Heart right ventricle (tissue), 16 donors: Measurements from ENCODE around the gene KANSL1. TPM values are rescaled to one million over a fixed set of nuclear protein-coding genes. Genes with fewer than 3 reads are reported as not detected.
"Not testable (repeated sequence)": the region's sequence is repeated elsewhere in the genome, so short reads cannot be mapped to it uniquely, and the experiment has no call there.

Source experiments
- ATAC-seq, 8 donors: fragments of 200-7000 bp; cut with Tn5 transposase; one replicate each; pipeline ENCODE4 v1.9.1; 2020; ENCODE audit warnings: mild to moderate bottlenecking in 8 of 8, moderate library complexity in 8 of 8, moderate number of reproducible peaks in 1 of 8
- DNase-seq, 2 donors: peaks; one replicate each; pipeline ENCODE4 v3.0.0-alpha.2; 2020
- H3K27ac ChIP-seq, 10 donors: fragments of 200-600 bp; sonication (generic) in 2 of 10; one replicate each; pipeline versions ENCODE4 v1.5.0 to v1.8.0; 2020 to 2022; ENCODE audit warnings: mild to moderate bottlenecking in 3 of 10
- H3K27me3 ChIP-seq, 7 donors: fragments of 200-600 bp; one replicate each; pipeline ENCODE4 v1.8.0; 2021 to 2022; ENCODE audit warnings: mild to moderate bottlenecking in 2 of 7
- H3K36me3 ChIP-seq, 9 donors: fragments of 200-600 bp; sonication (generic) in 1 of 9; one replicate each; pipeline versions ENCODE4 v1.5.0 to v1.8.0; 2020 to 2022; ENCODE audit warnings: mild to moderate bottlenecking in 2 of 9
- H3K4me1 ChIP-seq, 9 donors: fragments of 200-600 bp; sonication (generic) in 1 of 9; one replicate each; pipeline versions ENCODE4 v1.5.0 to v1.8.0; 2020 to 2022; ENCODE audit warnings: mild to moderate bottlenecking in 4 of 9
- H3K4me3 ChIP-seq, 10 donors: fragments of 200-600 bp; sonication (generic) in 2 of 10; one replicate each; pipeline versions ENCODE4 v1.5.0 to v1.8.0; 2020 to 2022; ENCODE audit warnings: mild to moderate bottlenecking in 7 of 10, moderate library complexity in 2 of 10
- H3K9me3 ChIP-seq, 11 donors: fragments of 200-600 bp in 10 of 11; sonication (generic) in 2 of 11; one replicate each; pipeline versions ENCODE4 v1.5.0 to v1.8.0; 2013 to 2022; ENCODE audit warnings: mild to moderate bottlenecking in 2 of 11, control low read depth in 1 of 11, moderate library complexity in 1 of 11
- CTCF ChIP-seq, 9 donors: fragments of 200-600 bp; sonication (generic) in 2 of 9; IDR thresholded peaks; one replicate each; pipeline versions ENCODE4 v1.5.0 to v1.8.0; 2021 to 2022; ENCODE audit warnings: antibody characterized with exemption in 9 of 9, mild to moderate bottlenecking in 5 of 9, moderate library complexity in 1 of 9
- WGBS, 2 donors: extraction: QIAGEN DNeasy Blood & Tissue Kit; methylation state at CpG; one replicate each; pipeline ENCODE4 v1.1.7; 2013; ENCODE audit warnings: inconsistent platforms in 1 of 2; 5-methylcytosine and 5-hydroxymethylcytosine counted together
- intact Hi-C, 10 donors: fragments of 100-400 bp; cut with DNase I; formaldehyde crosslinking; loops; one replicate each; pipeline versions ENCODE4 v1.11.1 to v1.14.2; 2022
- polyA plus RNA-seq, 2 donors: library from polyadenylated mRNA; stranded (reverse); fragments of 200-250 nt; gene quantifications; one replicate each; pipeline ENCODE4 v1.2.3, GENCODE V29; 2013
- total RNA-seq, 10 donors: library from RNA; stranded (reverse); fragmentation: NEBNext Ultra II Directional in 3 of 10; extraction: Animal tissue kit (Norgen Biotek cat#: 25700) in 3 of 10; gene quantifications; one replicate each; pipeline versions ENCODE4 v1.2.1 to v1.2.4, GENCODE V29; 2021 to 2023
- donor health status: Arrhythmogenic right ventricular cardiomyopathy.
- donor health status: ischemic (EF 13 %, LVEDD 7.1; RV severe dilation, severe dysfunction).
- donor health status: healthy with polysubstance abuse.
- donor health status: DM: no; HTN: yes; CAD: no.
- donor health status: DM: no; HTN: no; CAD: no.
- donor health status: ischemic (EF 25% LVEDD 6.9; RV normal size, moderate dysfunction).
- donor health status: ischemic (EF 25% LVEDD 5.7; RV mildly dilated, moderate dysfunction).
- donor health status: healthy.
- donor health status: DM: yes; HTN: yes; CAD: no.
- donor health status: Ischemic cardiomyopathy.
- donor health status: ischemic (EF 35%, LVEDD 5.7; RV mildly dilated, moderate dysfunction).
- donor health status: nonischemic (EF 11% LVEDD 7.7; RV severe dilation, severe dysfunction).
- donor health status: DM: yes; HTN: yes; CAD: no.
- donor health status: PGD.
- donor health status: ischemic (EF 29% LVEDD 5.4; RV normal size, mild dysfunction).
- donor health status: nonischemic (EF 23%, LVEDD 6.1; RV moderate dilation, normal function).

Gene KANSL1
- total and polyA plus RNA-seq, 12 donors: 8.2 to 52.5 (median 41.1) TPM

GRCh38 chr17:46192189-46192438 lies 1.1 kb downstream of the KANSL1 start:
- Histone ChIP-seq H3K27ac (peak overlapping the region; percentile 98 to 100 (median 100)), H3K27me3 (no peaks in the 10 kb centered on the region), H3K36me3 (peaks cover 0 to 5% (median 0%) of the 10 kb centered on the region in 9 donors), H3K4me1 (peaks cover 21 to 64% (median 55%) of the 10 kb centered on the region in 9 donors), H3K9me3 (no peaks in the 10 kb centered on the region), H3K4me3 (peak overlapping the region; percentile 49 to 96 (median 86))
- 1% methylated on average over 7 of the region's 7 CpGs for WGBS, 2 donors
- ATAC-seq (no peak), DNase-seq (no peak)
- intact Hi-C loops: loop anchor here in 8 of 10 donors (2.0 to 5.0 kb wide), 7 partner anchors 35 to 190 kb away; no protein-coding TSS in a partner anchor
- no peak for TF ChIP-seq CTCF (IDR thresholded peaks at IDR 0.05)

GRCh38 chr17:46191322-46192188 lies 1.7 kb downstream of the KANSL1 start:
- intact Hi-C loops: loop anchor here in 8 of 10 donors (2.0 to 5.0 kb wide), 7 partner anchors 34 to 189 kb away; no protein-coding TSS in a partner anchor
- DNase-seq: no peak
- peaks cover 21 to 69% (median 59%) of the 10 kb centered on the region in 9 donors for H3K4me1 ChIP-seq

GRCh38 chr17:46190763-46191162 lies 2.5 kb downstream of the KANSL1 start:
- ATAC-seq: no peak
- Histone ChIP-seq H3K9me3 (no peaks in the 10 kb centered on the region), H3K27ac (peak overlapping the region in 8 of 10 donors; percentile 5 to 100 (median 98)), H3K36me3 (no peaks in the 10 kb centered on the region), H3K4me3 (peak overlapping the region in 9 of 10 donors; percentile 80 to 96 (median 87)), H3K27me3 (no peaks in the 10 kb centered on the region), H3K4me1 (peaks cover 21 to 74% (median 67%) of the 10 kb centered on the region in 9 donors)
- no peak for DNase-seq
- TF ChIP-seq CTCF (IDR thresholded peaks at IDR 0.05): no peak
- intact Hi-C loops: loop anchor here in 7 of 10 donors (5.0 kb wide), 6 partner anchors 33 to 188 kb away; no protein-coding TSS in a partner anchor
- 37 to 39% methylated on average over 4 of the region's 4 CpGs for WGBS, 2 donors

More at GRCh38 chr17:46191322-46192188, 1.7 kb downstream of the KANSL1 start:
- H3K9me3 ChIP-seq: no peaks in the 10 kb centered on the region
- no peak for ATAC-seq
- WGBS, 2 donors: 0% methylated on average over 20 of the region's 20 CpGs
- no peak for TF ChIP-seq CTCF (IDR thresholded peaks at IDR 0.05)
- peak overlapping the region; percentile 49 to 96 (median 86) for H3K4me3 ChIP-seq
- no peaks in the 10 kb centered on the region for H3K36me3 ChIP-seq
- peak overlapping the region; percentile 98 to 100 (median 100) for H3K27ac ChIP-seq
- no peaks in the 10 kb centered on the region for H3K27me3 ChIP-seq

- H3K36me3 ChIP-seq, DNase-seq, H3K4me3 ChIP-seq, H3K27me3 ChIP-seq, H3K9me3 ChIP-seq, H3K27ac ChIP-seq: not testable (repeated sequence)
- peaks cover 21 to 95% (median 88%) of the 10 kb centered on the region in 9 donors for H3K4me1 ChIP-seq
- TF ChIP-seq CTCF (IDR thresholded peaks at IDR 0.05): peak in 8 of 9 donors; percentile 13 to 56 (median 42)
- peak in 1 of 8 donors; percentile 46 for ATAC-seq
- 90 to 91% methylated on average over 3 of the region's 3 CpGs for WGBS, 2 donors
- intact Hi-C loops: loop anchor here in 1 of 10 donors (10.0 kb wide), 1 partner anchor 52 kb away; no protein-coding TSS in a partner anchor
Observed at GRCh38 chr17:46186827-46187235, 6.4 kb downstream of the KANSL1 start.
